Measurements from ENCODE around the gene MIPOL1. TPM values are rescaled to one million over a fixed set of nuclear protein-coding genes. Genes with fewer than 3 reads are reported as not detected.
"Not testable (repeated sequence)": the region's sequence is repeated elsewhere in the genome, so short reads cannot be mapped to it uniquely, and the experiment has no call there.

Gene MIPOL1
- total RNA-seq, 1 donor from 2014 or later = 18.4 TPM

DNA sequence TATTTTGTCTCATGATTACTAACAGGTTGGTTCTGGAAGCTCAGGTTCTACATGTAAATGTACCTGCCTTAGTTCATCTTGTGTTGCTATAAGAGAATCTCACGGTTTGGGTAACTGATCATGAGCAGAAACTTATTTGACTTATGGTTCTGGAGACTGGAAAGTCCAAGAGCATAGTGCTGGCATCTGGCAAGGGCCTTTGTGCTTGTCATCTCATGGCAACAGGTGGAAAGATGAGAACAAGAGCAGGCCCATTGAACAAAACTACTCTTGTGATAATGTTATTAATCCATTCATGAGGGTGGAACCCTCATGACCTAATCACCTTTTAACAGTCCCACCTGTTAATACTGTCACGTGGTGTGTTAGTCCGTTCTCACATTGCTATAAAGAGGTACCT, 23.3 kb downstream of the MIPOL1 start:
- Histone ChIP-seq H3K4me3 (no peak overlapping the region), H3K4me1 (no peaks in the 10 kb centered on the region), H3K27ac (no peak overlapping the region), H4K20me1 (ENCODE audit: low read depth) (no peaks in the 10 kb centered on the region), H3K4me2 (no peak overlapping the region), H3K9me3 (ENCODE audit: low read depth) (peaks cover 6% of the 10 kb centered on the region), H3K9ac (no peak overlapping the region), H3K79me2 (ENCODE audit: low read depth) (no peaks in the 10 kb centered on the region), H3K27me3 (no peaks in the 10 kb centered on the region), H3K36me3 (peaks cover 4% of the 10 kb centered on the region), H2AFZ (replicated peaks) (no peak overlapping the region), H3F3A (ENCODE audit: low read depth) (no peaks in the 10 kb centered on the region)
- Mint-ChIP-seq H3K4me3 (no peak overlapping the region), H3K36me3 (peaks cover 13% of the 10 kb centered on the region), H3K9me3 (peaks cover 33% of the 10 kb centered on the region), H3K27ac (no peak overlapping the region), H3K4me1 (no peaks in the 10 kb centered on the region), H3K27me3 (ENCODE audit: insufficient read depth, low read depth) (peaks cover 1% of the 10 kb centered on the region)
- TF ChIP-seq CTCF (IDR thresholded peaks at IDR 0.05) (no peak), EZH2 (IDR thresholded peaks at IDR 0.05) (no peak), EZH2phosphoT487 (IDR thresholded peaks at IDR 0.05) (no peak)
- DNase-seq (ENCODE audit: low spot score) = no peak

DNA sequence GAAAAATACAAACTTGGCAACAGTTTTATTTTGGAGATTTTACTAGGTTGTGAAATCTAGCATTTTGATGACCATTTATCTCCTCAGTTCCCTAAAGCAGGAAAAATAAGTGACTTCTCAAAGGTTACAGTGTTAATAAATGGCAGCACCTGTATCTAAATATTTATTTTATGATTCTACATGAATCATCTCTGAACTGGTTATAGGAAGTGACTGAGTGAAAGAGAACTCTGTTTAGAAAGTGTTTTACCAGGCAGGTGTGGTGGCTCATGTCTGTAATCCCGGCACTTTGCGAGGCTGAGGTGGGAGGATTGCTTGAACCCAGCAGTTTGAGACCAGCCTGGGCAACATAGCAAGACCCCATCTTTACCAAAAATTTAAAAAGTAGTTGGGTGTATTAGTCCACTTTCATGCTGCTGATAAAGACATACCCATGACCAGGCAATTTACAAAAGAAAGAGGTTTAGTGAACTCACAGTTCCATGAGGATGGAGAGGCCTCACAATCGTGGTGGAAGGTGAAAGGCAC, 26.3 kb downstream of the MIPOL1 start:
- Histone ChIP-seq H2AFZ (replicated peaks) (no peak overlapping the region), H3K4me1 (no peaks in the 10 kb centered on the region), H3K79me2 (ENCODE audit: low read depth) (no peaks in the 10 kb centered on the region), H3K4me3 (no peak overlapping the region), H3K36me3 (peaks cover 4% of the 10 kb centered on the region), H3K27me3 (no peaks in the 10 kb centered on the region), H3K9ac (no peak overlapping the region), H3K4me2 (no peak overlapping the region), H4K20me1 (ENCODE audit: low read depth) (no peaks in the 10 kb centered on the region), H3F3A (ENCODE audit: low read depth) (no peaks in the 10 kb centered on the region), H3K9me3 (ENCODE audit: low read depth) (peaks cover 6% of the 10 kb centered on the region), H3K27ac (no peak overlapping the region)
- peaks cover 3% of the 10 kb centered on the region for H3K27me3 Mint-ChIP-seq (ENCODE audit: insufficient read depth, low read depth)
- H3K4me3 Mint-ChIP-seq = no peak overlapping the region
- peaks cover 18% of the 10 kb centered on the region for H3K36me3 Mint-ChIP-seq
- no peak for DNase-seq (ENCODE audit: low spot score)
- H3K4me1 Mint-ChIP-seq = no peaks in the 10 kb centered on the region
- no peak overlapping the region for H3K27ac Mint-ChIP-seq
- TF ChIP-seq CTCF (IDR thresholded peaks at IDR 0.05) (no peak), EZH2phosphoT487 (IDR thresholded peaks at IDR 0.05) (no peak), EZH2 (IDR thresholded peaks at IDR 0.05) (no peak)
- H3K9me3 Mint-ChIP-seq = peaks cover 38% of the 10 kb centered on the region

- not testable (repeated sequence) for H3K79me2 ChIP-seq (ENCODE audit: low read depth); H3K4me1 ChIP-seq; DNase-seq (ENCODE audit: low spot score); H3K4me1 Mint-ChIP-seq; H3K4me3 Mint-ChIP-seq; H3K27ac ChIP-seq; H2AFZ ChIP-seq (replicated peaks); H3F3A ChIP-seq (ENCODE audit: low read depth); H3K27me3 Mint-ChIP-seq (ENCODE audit: insufficient read depth, low read depth); H3K9ac ChIP-seq; H3K27me3 ChIP-seq; H3K9me3 ChIP-seq (ENCODE audit: low read depth); H3K4me2 ChIP-seq; H3K27ac Mint-ChIP-seq; H4K20me1 ChIP-seq (ENCODE audit: low read depth); H3K4me3 ChIP-seq; H3K36me3 ChIP-seq
- Mint-ChIP-seq H3K9me3 (peaks cover 37% of the 10 kb centered on the region), H3K36me3 (peaks cover 18% of the 10 kb centered on the region)
Observed at GRCh38 chr14:37225668-37226067, 27.9 kb downstream of the MIPOL1 start.

DNA sequence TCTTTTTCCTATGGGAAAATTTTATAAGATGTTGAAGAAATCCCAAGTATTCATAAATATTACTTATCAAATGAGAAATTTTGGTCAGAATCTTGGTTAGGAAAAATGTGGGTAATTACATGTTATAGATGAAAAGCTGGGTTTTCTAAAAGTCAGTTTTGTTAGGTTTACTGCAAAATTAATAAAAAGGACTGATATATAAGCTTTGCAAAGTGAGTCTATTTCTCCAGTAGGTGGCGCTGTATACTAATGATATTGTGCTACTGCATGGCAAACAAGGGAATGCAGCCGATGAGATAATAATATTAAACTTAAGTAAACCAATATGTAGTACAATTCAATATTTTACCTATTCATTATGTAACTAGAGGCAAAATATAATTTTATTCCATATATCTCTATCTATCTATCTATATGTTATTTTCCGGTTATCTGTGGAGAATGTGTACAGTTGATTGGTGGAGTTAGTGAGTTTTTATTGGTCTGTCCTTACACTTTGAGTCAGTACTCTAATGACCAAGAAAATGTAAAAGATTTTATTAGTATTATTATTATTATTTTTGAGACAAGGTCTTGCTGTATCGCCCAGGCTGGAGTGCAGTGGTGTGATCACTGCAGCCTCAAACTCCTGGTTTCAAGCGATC, 32.9 kb downstream of the MIPOL1 start:
- H3K4me1 Mint-ChIP-seq = no peaks in the 10 kb centered on the region
- peak; percentile 84 for DNase-seq (ENCODE audit: low spot score)
- Histone ChIP-seq H3K36me3 (no peaks in the 10 kb centered on the region), H3K27ac (no peak overlapping the region), H3F3A (ENCODE audit: low read depth) (peaks cover 5% of the 10 kb centered on the region), H3K4me1 (no peaks in the 10 kb centered on the region), H3K9me3 (ENCODE audit: low read depth) (no peaks in the 10 kb centered on the region), H3K9ac (no peak overlapping the region), H2AFZ (replicated peaks) (no peak overlapping the region), H3K4me3 (no peak overlapping the region), H4K20me1 (ENCODE audit: low read depth) (no peaks in the 10 kb centered on the region), H3K4me2 (no peak overlapping the region), H3K27me3 (no peaks in the 10 kb centered on the region), H3K79me2 (ENCODE audit: low read depth) (no peaks in the 10 kb centered on the region)
- H3K27ac Mint-ChIP-seq = no peak overlapping the region
- peaks cover 8% of the 10 kb centered on the region for H3K36me3 Mint-ChIP-seq
- no peak for TF ChIP-seq EZH2 (IDR thresholded peaks at IDR 0.05)
- TF ChIP-seq CTCF (IDR thresholded peaks at IDR 0.05) = peak; percentile 95
- TF ChIP-seq EZH2phosphoT487 (IDR thresholded peaks at IDR 0.05) = no peak
- no peak overlapping the region for H3K4me3 Mint-ChIP-seq
- H3K27me3 Mint-ChIP-seq (ENCODE audit: insufficient read depth, low read depth) = peaks cover 5% of the 10 kb centered on the region
- H3K9me3 Mint-ChIP-seq = peaks cover 9% of the 10 kb centered on the region
